GM23338 (cell line): ENCODE data around the gene PID1. TPM values are rescaled to one million over a fixed set of nuclear protein-coding genes. Genes with fewer than 3 reads are reported as not detected.

ENCODE experiments used
- ATAC-seq: fragments of 200-7000 bp; cut with Tn5 transposase; 3 replicates; pipeline ENCODE4 v1.9.1; 2020
- DNase-seq: peaks from one replicate; pipeline ENCODE4 v3.0.0-alpha.2; 2015; ENCODE audit warnings: low spot score
- H2AFZ ChIP-seq: fragments of 200-600 bp; sonication (generic); 2 replicates; pipeline ENCODE4 v1.8.0; 2016; ENCODE audit warnings: antibody characterized with exemption, mild to moderate bottlenecking, moderate library complexity
- H3F3A ChIP-seq: fragments of 200-600 bp; sonication (generic); replicated peaks from 2 replicates; pipeline ENCODE4 v1.8.0; 2017; ENCODE audit warnings: antibody characterized with exemption, mixed run types, low read depth
- H3K27ac ChIP-seq: fragments of 200-600 bp; sonication (generic); 2 replicates; pipeline ENCODE4 v1.6.1; 2016; ENCODE audit warnings: low read depth
- H3K27me3 ChIP-seq: fragments of 200-600 bp; sonication (generic); 2 replicates; pipeline ENCODE4 v1.8.0; 2016; ENCODE audit warnings: mild to moderate bottlenecking, mixed run types, moderate library complexity; ENCODE audit not compliant: insufficient read depth
- H3K36me3 ChIP-seq: fragments of 200-600 bp; sonication (generic); 2 replicates; pipeline ENCODE4 v1.8.0; 2016; ENCODE audit warnings: mild to moderate bottlenecking; ENCODE audit not compliant: insufficient read depth
- H3K4me1 ChIP-seq: fragments of 200-600 bp; sonication (generic); 2 replicates; pipeline ENCODE4 v1.8.0; 2016; ENCODE audit warnings: mild to moderate bottlenecking, moderate library complexity; ENCODE audit not compliant: insufficient read depth
- H3K4me2 ChIP-seq: fragments of 200-600 bp; sonication (generic); 2 replicates; pipeline ENCODE4 v1.7.1; 2017; ENCODE audit warnings: mixed run types
- H3K4me3 ChIP-seq: fragments of 200-600 bp; sonication (generic); 2 replicates; pipeline ENCODE4 v1.6.1; 2016; ENCODE audit warnings: mixed run types
- H3K79me2 ChIP-seq: fragments of 200-600 bp; sonication (generic); replicated peaks from 2 replicates; pipeline ENCODE4 v1.8.0; 2017; ENCODE audit warnings: mild to moderate bottlenecking; ENCODE audit not compliant: insufficient read depth
- H3K9me2 ChIP-seq: fragments of 200-600 bp; sonication (generic); 2 replicates; pipeline ENCODE4 v1.8.0; 2017; ENCODE audit not compliant: insufficient read depth
- H4K20me1 ChIP-seq: fragments of 200-600 bp; sonication (generic); replicated peaks from 2 replicates; pipeline ENCODE4 v1.8.0; 2017; ENCODE audit warnings: mild to moderate bottlenecking; ENCODE audit not compliant: insufficient read depth
- H3K27ac Mint-ChIP-seq: 2 replicates; pipeline ENCODE4 v1.8.0; 2020; ENCODE audit warnings: inconsistent platforms, mild to moderate bottlenecking, moderate library complexity, mixed read lengths
- H3K27me3 Mint-ChIP-seq: 3 replicates; pipeline ENCODE4 v1.8.0; 2022; ENCODE audit warnings: low read depth, mild to moderate bottlenecking, moderate library complexity, mixed read lengths, inconsistent platforms; ENCODE audit not compliant: insufficient read depth, poor library complexity
- H3K36me3 Mint-ChIP-seq: 3 replicates; pipeline ENCODE4 v1.8.0; 2021; ENCODE audit warnings: low read depth, mild to moderate bottlenecking, inconsistent platforms, moderate library complexity, mixed read lengths
- H3K4me1 Mint-ChIP-seq: 3 replicates; pipeline ENCODE4 v1.8.0; 2020; ENCODE audit warnings: mild to moderate bottlenecking, inconsistent platforms, mixed read lengths
- H3K4me3 Mint-ChIP-seq: 3 replicates; pipeline ENCODE4 v1.8.0; 2021; ENCODE audit warnings: moderate library complexity, mild to moderate bottlenecking, inconsistent platforms, mixed read lengths
- H3K9me3 Mint-ChIP-seq: 3 replicates; pipeline ENCODE4 v1.8.0; 2020; ENCODE audit warnings: moderate library complexity, mild to moderate bottlenecking, inconsistent platforms, mixed read lengths
- CREB1 ChIP-seq: fragments of 250-450 bp; sonication (Bioruptor Pico); IDR thresholded peaks from 2 replicates; pipeline ENCODE4 v1.5.0; 2020; ENCODE audit warnings: low read depth, mild to moderate bottlenecking, moderate library complexity
- JUNB ChIP-seq: IDR thresholded peaks from one replicate; pipeline ENCODE4 v1.6.1; 2016; ENCODE audit warnings: antibody characterized with exemption; ENCODE audit not compliant: unreplicated experiment
- NANOG ChIP-seq: IDR thresholded peaks from 2 replicates; pipeline ENCODE4 v1.6.1; 2016; ENCODE audit warnings: antibody characterized with exemption, borderline replicate concordance
- STAT1 ChIP-seq: IDR thresholded peaks from one replicate; pipeline ENCODE4 v1.6.1; 2016; ENCODE audit warnings: antibody characterized with exemption; ENCODE audit not compliant: unreplicated experiment
- ZNF114 ChIP-seq: fragments of 250-450 bp; sonication (Bioruptor Pico); IDR thresholded peaks from 2 replicates; pipeline ENCODE4 v1.5.0; 2020; ENCODE audit warnings: mild to moderate bottlenecking, moderate library complexity
- ZNF331 ChIP-seq: fragments of 250-450 bp; sonication (Bioruptor Pico); IDR thresholded peaks from 2 replicates; pipeline ENCODE4 v1.5.0; 2020; ENCODE audit warnings: low read depth, mild to moderate bottlenecking, moderate library complexity
- polyA plus RNA-seq: library from polyadenylated mRNA; unstranded; fragments of >200 nt; fragmentation: Nextera tagmentation; extraction: Ambion mirVana; gene quantifications from 2 replicates; pipeline ENCODE4 v1.2.1, GENCODE V29; 2016
- total RNA-seq: library from RNA; depleted of rRNA; stranded (reverse); fragments of >200 nt; shearing (Covaris generic); gene quantifications from 2 replicates; pipeline ENCODE4 v1.2.3, GENCODE V29; 2014
- TF ChIP-seq, protein P1 (sequence below): IDR thresholded peaks from 2 replicates; pipeline ENCODE4 v1.6.1; 2016; ENCODE audit warnings: antibody characterized with exemption
- TF ChIP-seq, protein P2 (sequence below): fragments of 250-450 bp; sonication (Bioruptor Pico); IDR thresholded peaks from 2 replicates; pipeline ENCODE4 v1.5.0; 2020; ENCODE audit warnings: mild to moderate bottlenecking, moderate library complexity

Gene PID1
- total and polyA plus RNA-seq, 2 experiments from 2014 or later = 1.7 to 2.4 TPM

DNA sequence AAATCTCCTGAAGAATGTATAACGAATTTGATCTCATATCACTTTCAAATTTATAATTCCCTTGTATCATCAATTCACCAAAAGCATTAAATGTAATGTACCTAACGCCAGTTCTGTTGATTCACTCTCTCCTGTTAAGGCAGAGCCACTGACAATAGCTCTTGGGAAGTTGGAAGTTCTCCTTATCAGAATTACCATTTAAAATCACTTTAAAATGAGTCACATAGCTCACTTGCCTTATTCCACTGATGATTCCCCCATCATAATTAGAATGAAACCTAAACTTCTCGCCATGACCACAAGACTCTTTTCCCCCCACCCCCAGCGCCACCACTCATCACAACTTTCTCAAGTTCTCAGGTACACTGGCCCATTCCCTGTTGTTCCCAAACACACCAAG lies 117.1 kb downstream of the PID1 start:
- DNase-seq (no peak), ATAC-seq (no peak)
- no peak overlapping the region for H3K27ac Mint-ChIP-seq
- Histone ChIP-seq H3K27me3 (no peaks in the 10 kb centered on the region), H4K20me1 (no peaks in the 10 kb centered on the region), H3K36me3 (no peaks in the 10 kb centered on the region), H3K4me2 (no peak overlapping the region), H3K4me1 (no peaks in the 10 kb centered on the region), H3K79me2 (no peaks in the 10 kb centered on the region), H3F3A (no peaks in the 10 kb centered on the region), H3K4me3 (no peak overlapping the region), H3K27ac (no peak overlapping the region), H3K9me2 (no peaks in the 10 kb centered on the region; the same call in 1 of the 2 replicates), H2AFZ (no peak overlapping the region)
- no peak overlapping the region for H3K4me3 Mint-ChIP-seq
- TF ChIP-seq, protein P1, sequence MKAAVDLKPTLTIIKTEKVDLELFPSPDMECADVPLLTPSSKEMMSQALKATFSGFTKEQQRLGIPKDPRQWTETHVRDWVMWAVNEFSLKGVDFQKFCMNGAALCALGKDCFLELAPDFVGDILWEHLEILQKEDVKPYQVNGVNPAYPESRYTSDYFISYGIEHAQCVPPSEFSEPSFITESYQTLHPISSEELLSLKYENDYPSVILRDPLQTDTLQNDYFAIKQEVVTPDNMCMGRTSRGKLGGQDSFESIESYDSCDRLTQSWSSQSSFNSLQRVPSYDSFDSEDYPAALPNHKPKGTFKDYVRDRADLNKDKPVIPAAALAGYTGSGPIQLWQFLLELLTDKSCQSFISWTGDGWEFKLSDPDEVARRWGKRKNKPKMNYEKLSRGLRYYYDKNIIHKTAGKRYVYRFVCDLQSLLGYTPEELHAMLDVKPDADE = no peak
- TF ChIP-seq NANOG (no peak), ZNF114 (CRISPR knock-in tag) (no peak), STAT1 (no peak), CREB1 (no peak), ZNF331 (CRISPR knock-in tag) (no peak), JUNB (no peak)
- TF ChIP-seq, protein P2, sequence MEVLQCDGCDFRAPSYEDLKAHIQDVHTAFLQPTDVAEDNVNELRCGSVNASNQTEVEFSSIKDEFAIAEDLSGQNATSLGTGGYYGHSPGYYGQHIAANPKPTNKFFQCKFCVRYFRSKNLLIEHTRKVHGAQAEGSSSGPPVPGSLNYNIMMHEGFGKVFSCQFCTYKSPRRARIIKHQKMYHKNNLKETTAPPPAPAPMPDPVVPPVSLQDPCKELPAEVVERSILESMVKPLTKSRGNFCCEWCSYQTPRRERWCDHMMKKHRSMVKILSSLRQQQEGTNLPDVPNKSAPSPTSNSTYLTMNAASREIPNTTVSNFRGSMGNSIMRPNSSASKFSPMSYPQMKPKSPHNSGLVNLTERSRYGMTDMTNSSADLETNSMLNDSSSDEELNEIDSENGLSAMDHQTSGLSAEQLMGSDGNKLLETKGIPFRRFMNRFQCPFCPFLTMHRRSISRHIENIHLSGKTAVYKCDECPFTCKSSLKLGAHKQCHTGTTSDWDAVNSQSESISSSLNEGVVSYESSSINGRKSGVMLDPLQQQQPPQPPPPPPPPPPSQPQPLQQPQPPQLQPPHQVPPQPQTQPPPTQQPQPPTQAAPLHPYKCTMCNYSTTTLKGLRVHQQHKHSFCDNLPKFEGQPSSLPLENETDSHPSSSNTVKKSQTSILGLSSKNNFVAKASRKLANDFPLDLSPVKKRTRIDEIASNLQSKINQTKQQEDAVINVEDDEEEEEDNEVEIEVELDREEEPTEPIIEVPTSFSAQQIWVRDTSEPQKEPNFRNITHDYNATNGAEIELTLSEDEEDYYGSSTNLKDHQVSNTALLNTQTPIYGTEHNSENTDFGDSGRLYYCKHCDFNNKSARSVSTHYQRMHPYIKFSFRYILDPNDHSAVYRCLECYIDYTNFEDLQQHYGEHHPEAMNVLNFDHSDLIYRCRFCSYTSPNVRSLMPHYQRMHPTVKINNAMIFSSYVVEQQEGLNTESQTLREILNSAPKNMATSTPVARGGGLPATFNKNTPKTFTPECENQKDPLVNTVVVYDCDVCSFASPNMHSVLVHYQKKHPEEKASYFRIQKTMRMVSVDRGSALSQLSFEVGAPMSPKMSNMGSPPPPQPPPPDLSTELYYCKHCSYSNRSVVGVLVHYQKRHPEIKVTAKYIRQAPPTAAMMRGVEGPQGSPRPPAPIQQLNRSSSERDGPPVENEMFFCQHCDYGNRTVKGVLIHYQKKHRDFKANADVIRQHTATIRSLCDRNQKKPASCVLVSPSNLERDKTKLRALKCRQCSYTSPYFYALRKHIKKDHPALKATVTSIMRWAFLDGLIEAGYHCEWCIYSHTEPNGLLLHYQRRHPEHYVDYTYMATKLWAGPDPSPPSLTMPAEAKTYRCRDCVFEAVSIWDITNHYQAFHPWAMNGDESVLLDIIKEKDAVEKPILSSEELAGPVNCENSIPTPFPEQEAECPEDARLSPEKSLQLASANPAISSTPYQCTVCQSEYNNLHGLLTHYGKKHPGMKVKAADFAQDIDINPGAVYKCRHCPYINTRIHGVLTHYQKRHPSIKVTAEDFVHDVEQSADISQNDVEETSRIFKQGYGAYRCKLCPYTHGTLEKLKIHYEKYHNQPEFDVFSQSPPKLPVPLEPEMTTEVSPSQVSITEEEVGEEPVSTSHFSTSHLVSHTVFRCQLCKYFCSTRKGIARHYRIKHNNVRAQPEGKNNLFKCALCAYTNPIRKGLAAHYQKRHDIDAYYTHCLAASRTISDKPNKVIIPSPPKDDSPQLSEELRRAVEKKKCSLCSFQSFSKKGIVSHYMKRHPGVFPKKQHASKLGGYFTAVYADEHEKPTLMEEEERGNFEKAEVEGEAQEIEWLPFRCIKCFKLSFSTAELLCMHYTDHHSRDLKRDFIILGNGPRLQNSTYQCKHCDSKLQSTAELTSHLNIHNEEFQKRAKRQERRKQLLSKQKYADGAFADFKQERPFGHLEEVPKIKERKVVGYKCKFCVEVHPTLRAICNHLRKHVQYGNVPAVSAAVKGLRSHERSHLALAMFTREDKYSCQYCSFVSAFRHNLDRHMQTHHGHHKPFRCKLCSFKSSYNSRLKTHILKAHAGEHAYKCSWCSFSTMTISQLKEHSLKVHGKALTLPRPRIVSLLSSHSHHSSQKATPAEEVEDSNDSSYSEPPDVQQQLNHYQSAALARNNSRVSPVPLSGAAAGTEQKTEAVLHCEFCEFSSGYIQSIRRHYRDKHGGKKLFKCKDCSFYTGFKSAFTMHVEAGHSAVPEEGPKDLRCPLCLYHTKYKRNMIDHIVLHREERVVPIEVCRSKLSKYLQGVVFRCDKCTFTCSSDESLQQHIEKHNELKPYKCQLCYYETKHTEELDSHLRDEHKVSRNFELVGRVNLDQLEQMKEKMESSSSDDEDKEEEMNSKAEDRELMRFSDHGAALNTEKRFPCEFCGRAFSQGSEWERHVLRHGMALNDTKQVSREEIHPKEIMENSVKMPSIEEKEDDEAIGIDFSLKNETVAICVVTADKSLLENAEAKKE = no peak
- peaks cover 7% of the 10 kb centered on the region for H3K27me3 Mint-ChIP-seq
- no peaks in the 10 kb centered on the region for H3K36me3 Mint-ChIP-seq
- no peaks in the 10 kb centered on the region for H3K9me3 Mint-ChIP-seq
- no peaks in the 10 kb centered on the region for H3K4me1 Mint-ChIP-seq
